Fibroblast of lung (primary cell): ENCODE measurements around the gene SNRNP40.

ENCODE experiments used
- CTCF ChIP-seq, 2 donors: IDR thresholded peaks in 1 of 2; conservative IDR thresholded peaks in 1 of 2; 1 replicate in 1 of 2; 2 replicates in 1 of 2; pipeline ENCODE4 v1.5.1; 2011 to 2012; ENCODE audit warnings: low read length in 2 of 2, control low read depth in 1 of 2, inconsistent platforms in 1 of 2, low read depth in 1 of 2, mild to moderate bottlenecking in 1 of 2
- EZH2 ChIP-seq: IDR thresholded peaks from 2 replicates; pipeline ENCODE4 v1.5.1; 2012; ENCODE audit warnings: low read length, control low read depth, mild to moderate bottlenecking; ENCODE audit errors: missing control alignments

- TF ChIP-seq CTCF (conservative IDR thresholded peaks at IDR 0.05 in 1 of 2, IDR thresholded peaks at IDR 0.05 in 1 of 2; ENCODE audit: low read depth in 1 of 2, low read length in 2 of 2) = no peak
- no peak for TF ChIP-seq EZH2
Observed at GRCh38 chr1:31241321-31241720, 55.3 kb downstream of the SNRNP40 start.
